H9 (cell line): Measurements from ENCODE around the gene CFAP90. TPM values are rescaled to one million over a fixed set of nuclear protein-coding genes. Genes with fewer than 3 reads are reported as not detected.
A peak's percentile ranks its signal among the peaks of the same experiment; 100 is the strongest.

Experiments used
- DNase-seq: peaks from one replicate; pipeline ENCODE4 v3.0.0-alpha.2; 2017
- H2AFZ ChIP-seq: one replicate; pipeline ENCODE4 v1.6.1; 2013; ENCODE audit warnings: mild to moderate bottlenecking, low read length, control low read depth, moderate library complexity
- H2AK5ac ChIP-seq: 2 replicates; pipeline ENCODE4 v1.6.1; 2013; ENCODE audit warnings: low read length, control low read depth, mixed read lengths; ENCODE audit not compliant: insufficient read length
- H2BK120ac ChIP-seq: one replicate; pipeline ENCODE4 v1.6.1; 2013; ENCODE audit warnings: low read depth, mild to moderate bottlenecking, low read length, control low read depth, inconsistent platforms; ENCODE audit not compliant: poor library complexity, severe bottlenecking
- H2BK12ac ChIP-seq: 2 replicates; pipeline ENCODE4 v1.6.1; 2013; ENCODE audit warnings: low read length, control low read depth, mixed read lengths, low read depth; ENCODE audit not compliant: insufficient read length
- H2BK15ac ChIP-seq: 2 replicates; pipeline ENCODE4 v1.6.1; 2013; ENCODE audit warnings: low read depth, low read length, control low read depth
- H2BK20ac ChIP-seq: one replicate; pipeline ENCODE4 v1.6.1; 2013; ENCODE audit warnings: low read depth, mild to moderate bottlenecking, low read length, control low read depth, inconsistent platforms; ENCODE audit not compliant: poor library complexity, severe bottlenecking
- H2BK5ac ChIP-seq: 2 replicates; pipeline ENCODE4 v1.6.1; 2013; ENCODE audit warnings: low read length, control low read depth, mixed read lengths; ENCODE audit not compliant: insufficient read length
- H3K14ac ChIP-seq: 2 replicates; pipeline ENCODE4 v1.6.1; 2013; ENCODE audit warnings: low read length, control low read depth; ENCODE audit not compliant: insufficient read depth
- H3K18ac ChIP-seq: 2 replicates; pipeline ENCODE4 v1.6.1; 2013; ENCODE audit warnings: low read depth, mild to moderate bottlenecking, mixed read lengths, low read length, control low read depth; ENCODE audit not compliant: insufficient read length
- H3K23ac ChIP-seq: 2 replicates; pipeline ENCODE4 v1.6.1; 2013; ENCODE audit warnings: low read length, control low read depth, mixed read lengths, low read depth; ENCODE audit not compliant: insufficient read length
- H3K23me2 ChIP-seq: 2 replicates; pipeline ENCODE4 v1.6.1; 2013; ENCODE audit warnings: low read depth, mild to moderate bottlenecking, mixed read lengths, low read length, control low read depth; ENCODE audit not compliant: insufficient read length, poor library complexity, severe bottlenecking
- H3K27ac ChIP-seq: 2 replicates; pipeline ENCODE4 v1.5.1; 2013; ENCODE audit warnings: low read length, control low read depth, mixed read lengths, low read depth; ENCODE audit not compliant: insufficient read length
- H3K27me3 ChIP-seq: 2 replicates; pipeline ENCODE4 v1.6.1; 2013; ENCODE audit warnings: low read length, control low read depth, inconsistent platforms; ENCODE audit not compliant: insufficient read depth
- H3K4ac ChIP-seq: 2 replicates; pipeline ENCODE4 v1.6.1; 2013; ENCODE audit warnings: low read depth, mild to moderate bottlenecking, control low read depth, inconsistent platforms, low read length, moderate library complexity
- H3K4me1 ChIP-seq: 2 replicates; pipeline ENCODE4 v1.6.1; 2013; ENCODE audit warnings: low read length, control low read depth, inconsistent platforms; ENCODE audit not compliant: insufficient read depth
- H3K4me2 ChIP-seq: 2 replicates; pipeline ENCODE4 v1.6.1; 2013; ENCODE audit warnings: low read length, control low read depth, mixed read lengths; ENCODE audit not compliant: insufficient read length, insufficient read depth
- H3K56ac ChIP-seq: 2 replicates; pipeline ENCODE4 v1.6.1; 2013; ENCODE audit warnings: low read depth, mild to moderate bottlenecking, mixed read lengths, low read length, control low read depth; ENCODE audit not compliant: insufficient read length
- H3K79me1 ChIP-seq: 2 replicates; pipeline ENCODE4 v1.6.1; 2013; ENCODE audit warnings: low read depth, mild to moderate bottlenecking, moderate library complexity, low read length, control low read depth, inconsistent platforms; ENCODE audit not compliant: insufficient read depth, poor library complexity, severe bottlenecking
- H3K79me2 ChIP-seq: 2 replicates; pipeline ENCODE4 v1.6.1; 2013; ENCODE audit warnings: low read length, control low read depth, inconsistent platforms; ENCODE audit not compliant: insufficient read depth
- H3K9ac ChIP-seq: 2 replicates; pipeline ENCODE4 v1.6.1; 2013; ENCODE audit warnings: low read length, control low read depth, mixed read lengths; ENCODE audit not compliant: insufficient read length; ENCODE audit errors: extremely low read depth
- H3K9me3 ChIP-seq: one replicate; pipeline ENCODE4 v1.6.1; 2013; ENCODE audit warnings: low read depth, low read length, inconsistent platforms; ENCODE audit not compliant: control insufficient read depth
- H3T11ph ChIP-seq: one replicate; pipeline ENCODE4 v1.6.1; 2013; ENCODE audit warnings: mild to moderate bottlenecking, low read length, control low read depth, inconsistent platforms
- H4K20me1 ChIP-seq: one replicate; pipeline ENCODE4 v1.6.1; 2013; ENCODE audit not compliant: control insufficient read depth, insufficient read length, insufficient read depth
- H4K5ac ChIP-seq: 2 replicates; pipeline ENCODE4 v1.6.1; 2013; ENCODE audit warnings: low read depth, mild to moderate bottlenecking, mixed read lengths, low read length, control low read depth; ENCODE audit not compliant: insufficient read length
- H4K8ac ChIP-seq: replicated peaks from 2 replicates; pipeline ENCODE4 v1.6.1; 2013; ENCODE audit warnings: low read length, control low read depth, mixed read lengths, low read depth; ENCODE audit not compliant: insufficient read length
- H4K91ac ChIP-seq: 2 replicates; pipeline ENCODE4 v1.6.1; 2013; ENCODE audit warnings: low read depth, mild to moderate bottlenecking, moderate library complexity, mixed read lengths, low read length, control low read depth; ENCODE audit not compliant: insufficient read length
- H3K27ac Mint-ChIP-seq, 3 experiments: 2 replicates in 2 of 3; 3 replicates in 1 of 3; pipeline ENCODE4 v1.8.0; 2020 to 2021; ENCODE audit warnings: mixed read lengths in 3 of 3, mild to moderate bottlenecking in 1 of 3, moderate library complexity in 1 of 3
- H3K27me3 Mint-ChIP-seq: 2 replicates; pipeline ENCODE4 v1.8.0; 2021; ENCODE audit warnings: low read depth, mild to moderate bottlenecking, moderate library complexity, mixed read lengths
- H3K36me3 Mint-ChIP-seq, 3 experiments: 2 replicates in 2 of 3; 3 replicates in 1 of 3; pipeline ENCODE4 v1.8.0; 2020 to 2021; ENCODE audit warnings: low read depth in 3 of 3, mixed read lengths in 3 of 3; ENCODE audit not compliant: insufficient read depth in 1 of 3
- H3K4me1 Mint-ChIP-seq, 2 experiments: 2 replicates each; pipeline ENCODE4 v1.8.0; 2020; ENCODE audit warnings: mixed read lengths in 2 of 2
- H3K4me3 Mint-ChIP-seq, 2 experiments: 2 replicates in 1 of 2; 3 replicates in 1 of 2; pipeline ENCODE4 v1.8.0; 2020 to 2021; ENCODE audit warnings: mild to moderate bottlenecking in 2 of 2, mixed read lengths in 2 of 2, moderate library complexity in 1 of 2
- H3K9me3 Mint-ChIP-seq, 2 experiments: 2 replicates in 1 of 2; 3 replicates in 1 of 2; pipeline ENCODE4 v1.8.0; 2020; ENCODE audit warnings: mild to moderate bottlenecking in 2 of 2, mixed read lengths in 2 of 2, moderate library complexity in 1 of 2
- CTCF ChIP-seq: fragments of 200-600 bp; sonication (generic); conservative IDR thresholded peaks from 3 replicates; pipeline ENCODE4 v1.8.0; 2021; ENCODE audit warnings: antibody characterized with exemption, mild to moderate bottlenecking
- WGBS: extraction: QIAGEN DNeasy Blood & Tissue Kit; methylation state at CpG from one replicate; pipeline ENCODE4 v1.1.7; 2013; ENCODE audit warnings: missing lambda C conversion rate, low lambda C conversion rate, mixed read lengths; ENCODE audit not compliant: insufficient read length; ENCODE audit errors: extremely low coverage; 5-methylcytosine and 5-hydroxymethylcytosine counted together
- total RNA-seq: library from RNA; stranded (reverse); gene quantifications from 2 replicates; pipeline ENCODE4 v1.2.1, GENCODE V29; 2021

Gene CFAP90
- total RNA-seq, 1 experiment from 2014 or later: 0.44 TPM

GRCh38 chr5:7814816-7815215, 36.1 kb downstream of the CFAP90 start:
- Histone ChIP-seq H3K14ac (no peak overlapping the region), H2BK20ac (no peak overlapping the region), H3K9ac (no peak overlapping the region), H3K27ac (no peak overlapping the region), H3K79me2 (no peaks in the 10 kb centered on the region), H3K23me2 (no peaks in the 10 kb centered on the region), H2AK5ac (no peak overlapping the region), H3T11ph (no peak overlapping the region), H3K4ac (no peak overlapping the region), H3K9me3 (no peaks in the 10 kb centered on the region), H2BK120ac (no peak overlapping the region), H3K4me2 (no peak overlapping the region), H2BK5ac (no peak overlapping the region), H2BK15ac (no peak overlapping the region), H4K20me1 (no peaks in the 10 kb centered on the region), H2BK12ac (no peak overlapping the region), H3K4me1 (0 out of 2 replicates have a peak, but pooled peaks cover 2% of the 10 kb centered on the region), H3K27me3 (no peaks in the 10 kb centered on the region), H3K18ac (no peak overlapping the region), H3K23ac (no peak overlapping the region), H3K79me1 (no peaks in the 10 kb centered on the region), H4K8ac (no peak overlapping the region), H4K91ac (no peak overlapping the region), H2AFZ (no peak overlapping the region), H4K5ac (no peak overlapping the region), H3K56ac (no peak overlapping the region)
- H3K27me3 Mint-ChIP-seq: no peaks in the 10 kb centered on the region
- no peak for TF ChIP-seq CTCF
- no peak for DNase-seq
- H3K4me3 Mint-ChIP-seq: no peak overlapping the region
- no peaks in the 10 kb centered on the region for H3K9me3 Mint-ChIP-seq
- H3K27ac Mint-ChIP-seq: peak overlapping the region in 1 of 3 experiments; percentile 52; a peak in 1 of 7 replicates
- peaks cover 5 to 11% (median 8%) of the 10 kb centered on the region in 3 experiments; a peak in 4 of 7 replicates for H3K36me3 Mint-ChIP-seq
- peaks cover 27% of the 10 kb centered on the region in 2 experiments for H3K4me1 Mint-ChIP-seq
- no CpG with 5 or more reads among the region's 10 CpGs for WGBS
